NCI-H2196 (cell line): ENCODE measurements around the gene PSMD14.
"Not testable (repeated sequence)": the region's sequence is repeated elsewhere in the genome, so short reads cannot be mapped to it uniquely, and the experiment has no call there.

ENCODE experiments used
- DNase-seq: peaks from one replicate; lab custom pipeline; 2025; ENCODE audit not compliant: unreplicated experiment; lab: John Stamatoyannopoulos, UW

PSMD14 gene

GRCh38 chr2:161335626-161336025 lies 27.4 kb downstream of the PSMD14 start:
- no peak for DNase-seq

GRCh38 chr2:161337247-161337646 lies 29.0 kb downstream of the PSMD14 start:
- no peak for DNase-seq

- not testable (repeated sequence) for DNase-seq
Observed at GRCh38 chr2:161339532-161339931, 31.3 kb downstream of the PSMD14 start.

GRCh38 chr2:161340930-161341413 lies 32.7 kb downstream of the PSMD14 start:
- DNase-seq = not testable (repeated sequence)

GRCh38 chr2:161343235-161343634 lies 35.0 kb downstream of the PSMD14 start:
- no peak for DNase-seq

GRCh38 chr2:161344692-161345091 lies 36.5 kb downstream of the PSMD14 start:
- DNase-seq = no peak

GRCh38 chr2:161351678-161352077 lies 43.5 kb downstream of the PSMD14 start:
- no peak for DNase-seq

- DNase-seq = peak; percentile 12
Observed at GRCh38 chr2:161352719-161353118, 44.5 kb downstream of the PSMD14 start.

- DNase-seq = no peak
Observed at GRCh38 chr2:161353543-161353942, 45.3 kb downstream of the PSMD14 start.

- no peak for DNase-seq
Observed at GRCh38 chr2:161354106-161354505, 45.9 kb downstream of the PSMD14 start.

GRCh38 chr2:161355106-161355505 lies 46.9 kb downstream of the PSMD14 start:
- DNase-seq = no peak

- DNase-seq = no peak
Observed at GRCh38 chr2:161355983-161356382, 47.8 kb downstream of the PSMD14 start.

- DNase-seq = no peak
Observed at GRCh38 chr2:161357097-161357496, 48.9 kb downstream of the PSMD14 start.

- no peak for DNase-seq
Observed at GRCh38 chr2:161358838-161359237, 50.6 kb downstream of the PSMD14 start.

- not testable (repeated sequence) for DNase-seq
Observed at GRCh38 chr2:161360095-161360654, 52.0 kb downstream of the PSMD14 start.

- no peak for DNase-seq
Observed at GRCh38 chr2:161362568-161363166, 54.4 kb downstream of the PSMD14 start.

GRCh38 chr2:161367675-161368074 lies 59.5 kb downstream of the PSMD14 start:
- no peak for DNase-seq

- no peak for DNase-seq
Observed at GRCh38 chr2:161369311-161369710, 61.1 kb downstream of the PSMD14 start.

- no peak for DNase-seq
Observed at GRCh38 chr2:161370981-161371380, 62.8 kb downstream of the PSMD14 start.

GRCh38 chr2:161371869-161372268 lies 63.6 kb downstream of the PSMD14 start:
- no peak for DNase-seq

- no peak for DNase-seq
Observed at GRCh38 chr2:161373942-161374341, 65.7 kb downstream of the PSMD14 start.

- no peak for DNase-seq
Observed at GRCh38 chr2:161374446-161374845, 66.2 kb downstream of the PSMD14 start.

GRCh38 chr2:161379740-161380139 lies 71.5 kb downstream of the PSMD14 start:
- no peak for DNase-seq
